CD14-positive monocyte (primary cell): Measurements from ENCODE around the gene NECAB2. TPM values are rescaled to one million over a fixed set of nuclear protein-coding genes. Genes with fewer than 3 reads are reported as not detected.

ENCODE experiments used
- DNase-seq, 3 donors: peaks; one replicate each; pipeline ENCODE4 v3.0.0-alpha.2; 2011 to 2022
- H2AFZ ChIP-seq: 2 replicates; pipeline ENCODE4 v1.6.0; 2012; ENCODE audit warnings: mild to moderate bottlenecking, low read depth, low read length, inconsistent platforms; ENCODE audit not compliant: insufficient read depth, poor library complexity, severe bottlenecking
- H3K27ac ChIP-seq, 2 donors: 1 replicate in 1 of 2; 2 replicates in 1 of 2; pipeline ENCODE4 v1.5.1; 2012 to 2013; ENCODE audit warnings: low read length in 2 of 2, control low read depth in 1 of 2, inconsistent platforms in 1 of 2, low read depth in 1 of 2, mild to moderate bottlenecking in 1 of 2
- H3K27me3 ChIP-seq, 2 donors: one replicate each; pipeline versions ENCODE4 v1.6.0 to v1.6.1; 2011 to 2013; ENCODE audit warnings: low read length in 2 of 2; ENCODE audit not compliant: control insufficient read depth in 2 of 2, insufficient read depth in 2 of 2
- H3K36me3 ChIP-seq, 2 donors: replicated peaks in 1 of 2; 1 replicate in 1 of 2; 2 replicates in 1 of 2; pipeline versions ENCODE4 v1.5.1 to v1.6.1; 2012 to 2013; ENCODE audit warnings: low read length in 2 of 2, control low read depth in 1 of 2, inconsistent platforms in 1 of 2, mild to moderate bottlenecking in 1 of 2; ENCODE audit not compliant: insufficient read depth in 2 of 2, control insufficient read depth in 1 of 2
- H3K4me1 ChIP-seq, 2 donors: 1 replicate in 1 of 2; 2 replicates in 1 of 2; pipeline versions ENCODE4 v1.5.1 to v1.6.1; 2012 to 2013; ENCODE audit warnings: low read length in 2 of 2, control low read depth in 1 of 2, inconsistent platforms in 1 of 2, mild to moderate bottlenecking in 1 of 2, moderate library complexity in 1 of 2; ENCODE audit not compliant: insufficient read depth in 2 of 2, control insufficient read depth in 1 of 2
- H3K4me2 ChIP-seq: replicated peaks from 2 replicates; pipeline ENCODE3; 2012; ENCODE audit warnings: low read length, moderate library complexity, mild to moderate bottlenecking; ENCODE audit not compliant: poor library complexity, severe bottlenecking; ENCODE audit errors: extremely low read depth
- H3K4me3 ChIP-seq, 3 experiments: fragments of 200-600 bp in 1 of 3; sonication (generic) in 1 of 3; replicated peaks in 1 of 3; 1 replicate in 2 of 3; 2 replicates in 1 of 3; pipeline ENCODE4 v1.5.1; 2011 to 2013; ENCODE audit warnings: low read length in 3 of 3, mild to moderate bottlenecking in 3 of 3, control low read depth in 2 of 3, low read depth in 2 of 3, inconsistent platforms in 1 of 3, moderate library complexity in 1 of 3
- H3K79me2 ChIP-seq: 2 replicates; pipeline ENCODE4 v1.6.0; 2012; ENCODE audit warnings: mild to moderate bottlenecking, control low read depth, inconsistent platforms, low read length, moderate library complexity; ENCODE audit not compliant: insufficient read depth
- H3K9ac ChIP-seq: 2 replicates; pipeline ENCODE4 v1.6.0; 2017; ENCODE audit warnings: low read length, mild to moderate bottlenecking; ENCODE audit not compliant: insufficient read depth, poor library complexity, severe bottlenecking
- H3K9me3 ChIP-seq, 2 donors: replicated peaks in 1 of 2; 1 replicate in 1 of 2; 2 replicates in 1 of 2; pipeline versions ENCODE4 v1.5.1 to v1.6.1; 2012 to 2013; ENCODE audit warnings: low read length in 2 of 2, control low read depth in 1 of 2; ENCODE audit not compliant: control insufficient read depth in 1 of 2, insufficient read depth in 1 of 2
- H4K20me1 ChIP-seq: 2 replicates; pipeline ENCODE4 v1.6.0; 2012; ENCODE audit warnings: mild to moderate bottlenecking, low read length, control low read depth, moderate library complexity; ENCODE audit not compliant: insufficient read depth
- H3K27ac Mint-ChIP-seq, 7 donors: one replicate each; pipeline ENCODE4 v1.8.0; 2020; ENCODE audit warnings: mild to moderate bottlenecking in 7 of 7, mixed read lengths in 7 of 7, moderate library complexity in 6 of 7, inconsistent platforms in 2 of 7
- H3K27me3 Mint-ChIP-seq, 3 donors: one replicate each; pipeline ENCODE4 v1.8.0; 2021 to 2022; ENCODE audit warnings: low read depth in 3 of 3, mild to moderate bottlenecking in 3 of 3, mixed read lengths in 3 of 3, moderate library complexity in 3 of 3, inconsistent platforms in 1 of 3
- H3K36me3 Mint-ChIP-seq, 2 donors: one replicate each; pipeline ENCODE4 v1.8.0; 2020; ENCODE audit warnings: mixed read lengths in 2 of 2, inconsistent platforms in 1 of 2, mild to moderate bottlenecking in 1 of 2
- H3K4me1 Mint-ChIP-seq: one replicate; pipeline ENCODE4 v1.8.0; 2020; ENCODE audit warnings: mild to moderate bottlenecking, mixed read lengths
- H3K4me3 Mint-ChIP-seq, 2 donors: one replicate each; pipeline ENCODE4 v1.8.0; 2020; ENCODE audit warnings: mild to moderate bottlenecking in 2 of 2, mixed read lengths in 2 of 2, moderate library complexity in 1 of 2
- H3K9me3 Mint-ChIP-seq, 7 donors: one replicate each; pipeline ENCODE4 v1.8.0; 2020 to 2022; ENCODE audit warnings: mixed read lengths in 7 of 7, mild to moderate bottlenecking in 6 of 7, moderate library complexity in 6 of 7, inconsistent platforms in 2 of 7
- WGBS: methylation state at CpG from one replicate; pipeline ENCODE4 v1.1.5; 2013; ENCODE audit warnings: missing lambda C conversion rate; ENCODE audit not compliant: insufficient coverage; 5-methylcytosine and 5-hydroxymethylcytosine counted together
- intact Hi-C, 2 donors: fragments of 100-400 bp; cut with micrococcal nuclease; formaldehyde crosslinking; loops; one replicate each; pipeline versions ENCODE4 v1.15.0 to v1.15.1; 2023
- polyA plus RNA-seq, 3 donors: library from polyadenylated mRNA; depleted of rRNA in 1 of 3; unstranded in 2 of 3; stranded (reverse) in 1 of 3; fragments of 300-500 nt in 2 of 3; fragments of >200 nt in 1 of 3; fragmentation: Illumina TruSeq in 2 of 3; gene quantifications; 1 replicate in 2 of 3; 2 replicates in 1 of 3; pipeline ENCODE4 v1.2.3, GENCODE V29; 2012 to 2021
- TF ChIP-seq, protein P1 (sequence below): fragments of 200-600 bp; IDR thresholded peaks from one replicate; pipeline ENCODE4 v1.8.0; 2022; ENCODE audit warnings: antibody characterized with exemption, mild to moderate bottlenecking

Gene NECAB2
- polyA plus RNA-seq, 3 donors = 0.33 to 1.4 (median 0.52) TPM

DNA sequence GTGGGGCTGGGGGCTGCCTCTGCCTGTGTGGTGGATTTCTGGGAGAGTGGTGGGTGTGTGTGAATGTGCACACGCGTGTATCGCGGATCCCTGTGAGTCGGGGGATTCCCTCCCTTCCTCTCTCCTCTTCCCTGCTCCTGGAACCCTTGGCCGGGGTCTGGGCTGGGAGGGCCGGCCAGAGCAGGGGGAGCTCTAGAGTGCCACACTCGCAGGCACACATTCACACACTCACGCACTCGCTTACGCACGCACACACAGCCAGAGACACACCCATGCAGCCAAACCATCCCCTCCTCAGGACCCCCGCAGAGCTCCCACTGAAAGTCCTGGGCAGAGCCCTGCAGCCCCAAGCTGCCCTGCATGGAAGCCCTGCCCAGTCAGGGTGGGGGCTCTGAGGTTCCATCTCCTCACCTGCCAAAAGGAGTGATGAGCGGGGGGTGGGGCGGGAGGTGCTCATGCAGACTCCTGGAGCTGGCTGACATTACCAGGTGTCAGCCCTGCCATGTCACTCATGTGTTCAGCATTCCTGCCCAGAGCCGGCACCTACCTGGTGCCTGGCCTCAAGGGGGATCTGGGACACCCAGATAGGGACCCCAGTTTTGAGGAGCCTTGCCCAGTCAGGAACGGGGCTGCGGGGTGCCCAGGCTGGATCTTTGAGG is 1.9 kb downstream of the NECAB2 start:
- Histone ChIP-seq H3K4me1 (no peaks in the 10 kb centered on the region), H3K79me2 (no peaks in the 10 kb centered on the region), H3K9me3 (peaks cover 0 to 4% of the 10 kb centered on the region in 2 donors), H2AFZ (no peak overlapping the region), H3K27ac (no peak overlapping the region), H3K27me3 (peaks cover 6 to 32% of the 10 kb centered on the region in 2 donors), H4K20me1 (no peaks in the 10 kb centered on the region), H3K4me2 (no peak overlapping the region), H3K4me3 (no peak overlapping the region), H3K9ac (no peak overlapping the region), H3K36me3 (no peaks in the 10 kb centered on the region)
- peaks cover 2 to 6% of the 10 kb centered on the region in 2 donors for H3K36me3 Mint-ChIP-seq
- TF ChIP-seq, protein P1, sequence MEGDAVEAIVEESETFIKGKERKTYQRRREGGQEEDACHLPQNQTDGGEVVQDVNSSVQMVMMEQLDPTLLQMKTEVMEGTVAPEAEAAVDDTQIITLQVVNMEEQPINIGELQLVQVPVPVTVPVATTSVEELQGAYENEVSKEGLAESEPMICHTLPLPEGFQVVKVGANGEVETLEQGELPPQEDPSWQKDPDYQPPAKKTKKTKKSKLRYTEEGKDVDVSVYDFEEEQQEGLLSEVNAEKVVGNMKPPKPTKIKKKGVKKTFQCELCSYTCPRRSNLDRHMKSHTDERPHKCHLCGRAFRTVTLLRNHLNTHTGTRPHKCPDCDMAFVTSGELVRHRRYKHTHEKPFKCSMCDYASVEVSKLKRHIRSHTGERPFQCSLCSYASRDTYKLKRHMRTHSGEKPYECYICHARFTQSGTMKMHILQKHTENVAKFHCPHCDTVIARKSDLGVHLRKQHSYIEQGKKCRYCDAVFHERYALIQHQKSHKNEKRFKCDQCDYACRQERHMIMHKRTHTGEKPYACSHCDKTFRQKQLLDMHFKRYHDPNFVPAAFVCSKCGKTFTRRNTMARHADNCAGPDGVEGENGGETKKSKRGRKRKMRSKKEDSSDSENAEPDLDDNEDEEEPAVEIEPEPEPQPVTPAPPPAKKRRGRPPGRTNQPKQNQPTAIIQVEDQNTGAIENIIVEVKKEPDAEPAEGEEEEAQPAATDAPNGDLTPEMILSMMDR = no peak
- H3K4me3 Mint-ChIP-seq = peak overlapping the region in 1 of 2 donors; percentile 72
- no peak for DNase-seq
- intact Hi-C loops = loop anchor here (2.0 to 10.0 kb wide), 3 partner anchors 217 to 535 kb away; partner anchors contain the start of genes TAF1C (in 2 of the 2) and MEAK7 (in 1 of the 2)
- H3K27me3 Mint-ChIP-seq = peaks cover 32 to 53% (median 44%) of the 10 kb centered on the region in 3 donors
- WGBS = 70% methylated on average over 6 of the region's 18 CpGs
- no peak overlapping the region for H3K27ac Mint-ChIP-seq
- peaks cover 0 to 10% (median 3%) of the 10 kb centered on the region in 7 donors for H3K9me3 Mint-ChIP-seq
- H3K4me1 Mint-ChIP-seq = peaks cover 2% of the 10 kb centered on the region

DNA sequence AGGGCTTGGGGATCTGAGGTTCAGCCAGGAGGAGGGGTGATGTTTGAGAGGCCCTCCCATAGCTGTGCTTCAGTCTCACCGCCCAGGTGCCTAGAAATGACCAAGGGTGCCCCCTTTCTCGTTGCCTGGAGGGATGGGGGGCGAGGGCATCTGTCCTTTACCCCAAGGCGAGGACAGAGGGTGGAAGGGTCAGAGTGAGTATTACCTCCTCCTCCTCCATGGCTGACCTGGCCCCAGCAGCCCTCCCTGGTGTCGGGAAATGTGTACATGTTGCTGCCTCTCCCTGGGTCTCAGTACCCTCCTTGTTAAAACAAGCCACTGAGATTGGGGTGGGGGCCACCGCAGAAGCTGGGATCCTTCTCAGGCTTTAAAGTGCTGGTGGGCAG is 2.4 kb downstream of the NECAB2 start:
- peaks cover 2 to 4% of the 10 kb centered on the region in 2 donors for H3K36me3 Mint-ChIP-seq
- Histone ChIP-seq H2AFZ (no peak overlapping the region), H3K79me2 (no peaks in the 10 kb centered on the region), H3K27ac (no peak overlapping the region), H3K36me3 (no peaks in the 10 kb centered on the region), H3K4me2 (no peak overlapping the region), H3K27me3 (peaks cover 6 to 32% of the 10 kb centered on the region in 2 donors), H3K4me3 (no peak overlapping the region), H3K9me3 (peaks cover 0 to 4% of the 10 kb centered on the region in 2 donors), H3K9ac (no peak overlapping the region), H4K20me1 (no peaks in the 10 kb centered on the region), H3K4me1 (no peaks in the 10 kb centered on the region)
- H3K27me3 Mint-ChIP-seq = peaks cover 32 to 57% (median 47%) of the 10 kb centered on the region in 3 donors
- peaks cover 0 to 10% (median 3%) of the 10 kb centered on the region in 7 donors for H3K9me3 Mint-ChIP-seq
- intact Hi-C loops = no loop called here
- no peak overlapping the region for H3K27ac Mint-ChIP-seq
- no peak overlapping the region for H3K4me3 Mint-ChIP-seq
- WGBS = 100% methylated on average over 1 of the region's 6 CpGs
- H3K4me1 Mint-ChIP-seq = peaks cover 2% of the 10 kb centered on the region
- DNase-seq = no peak
- TF ChIP-seq, protein P1 = no peak
